Measurements from ENCODE around the gene TNFSF4.

- TF ChIP-seq EZH2phosphoT487 (conservative IDR thresholded peaks at IDR 0.05; ENCODE audit: low read length) (no peak), CTCF (IDR thresholded peaks at IDR 0.05; ENCODE audit: insufficient read depth, low read length, poor library complexity, severe bottlenecking) (no peak)
Observed at GRCh38 chr1:173134029-173134428, 73.1 kb downstream of the TNFSF4 start.

Data from SU-DHL-6 (cell line).